Activated CD8-positive, alpha-beta memory T cell treated with anti-CD3 and anti-CD28 coated beads, Interleukin-2, amount 50 U/mL, for 24 hours (primary cell): ENCODE results near the gene IKBKE.

Source experiments
- DNase-seq: peaks from one replicate; pipeline ENCODE4 v3.0.0-alpha.2; 2020; ENCODE audit errors: extremely low read depth

IKBKE gene

DNA sequence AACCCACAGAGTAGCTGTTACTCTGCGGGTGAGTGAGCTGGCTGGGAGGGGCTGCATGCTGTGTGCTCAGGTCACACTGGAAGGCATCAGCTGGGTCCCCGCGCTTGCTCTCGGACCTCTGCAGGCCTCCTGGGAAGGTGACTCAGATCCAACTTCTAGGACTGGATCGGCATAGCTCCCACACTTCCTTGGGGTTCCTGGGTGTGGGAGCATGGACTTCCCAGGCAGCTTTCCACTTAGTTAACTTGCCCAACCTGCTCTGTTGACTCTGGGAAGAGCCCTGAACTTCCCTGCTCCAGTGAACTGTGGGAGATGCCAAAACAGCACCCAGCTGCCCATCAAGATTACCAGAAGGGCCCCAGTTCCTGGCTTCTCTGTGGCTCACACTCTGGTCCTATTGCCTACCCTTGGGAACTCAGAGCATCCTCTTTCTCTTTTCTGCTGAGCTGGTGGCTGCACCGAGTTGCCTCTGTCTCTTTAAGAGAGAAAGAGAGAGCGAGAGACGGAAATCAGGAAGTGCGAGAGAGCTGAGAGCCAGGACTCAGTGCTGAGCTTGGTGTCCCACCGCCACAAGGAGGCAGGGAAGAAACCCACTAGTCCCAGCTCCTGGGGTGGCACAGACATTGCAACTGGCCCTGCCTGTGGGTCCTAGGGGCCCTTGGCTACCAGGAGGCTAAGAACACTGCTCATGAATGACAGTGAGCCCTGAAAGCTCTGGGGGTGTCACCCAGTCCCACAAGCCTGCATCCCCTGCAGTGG lies at the start of gene IKBKE:
TSS of gene IKBKE (plus strand) at position 544 of the 759 bp plus-strand sequence. CDS start 2,752 bp downstream, outside the sequence.
- no peak for DNase-seq

- DNase-seq: no peak
Measured at GRCh38 chr1:206421616-206422340, 48.5 kb upstream of the IKBKE start.

DNA sequence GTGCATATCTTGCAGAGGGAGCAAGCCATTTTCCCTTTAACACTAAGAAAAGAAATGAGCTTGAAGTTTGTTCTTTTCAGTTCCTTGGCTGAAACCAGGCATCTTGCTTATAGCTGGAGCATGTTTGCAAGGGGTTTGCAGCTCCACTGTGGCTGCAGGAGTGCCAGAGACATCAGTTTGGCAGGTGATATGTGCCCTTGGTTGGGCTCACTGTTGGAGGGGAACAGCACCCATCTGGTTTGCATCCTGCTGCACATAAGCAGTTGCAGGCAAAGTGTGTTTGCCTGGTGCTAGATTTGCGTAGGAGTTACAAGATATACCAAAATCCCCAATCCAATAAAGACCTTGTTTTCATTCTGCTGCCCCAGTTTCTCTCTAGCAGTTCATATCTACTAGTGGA lies 47.8 kb upstream of the IKBKE start:
- no peak for DNase-seq

- DNase-seq: no peak
Measured at GRCh38 chr1:206427291-206427690, 43.0 kb upstream of the IKBKE start.

DNA sequence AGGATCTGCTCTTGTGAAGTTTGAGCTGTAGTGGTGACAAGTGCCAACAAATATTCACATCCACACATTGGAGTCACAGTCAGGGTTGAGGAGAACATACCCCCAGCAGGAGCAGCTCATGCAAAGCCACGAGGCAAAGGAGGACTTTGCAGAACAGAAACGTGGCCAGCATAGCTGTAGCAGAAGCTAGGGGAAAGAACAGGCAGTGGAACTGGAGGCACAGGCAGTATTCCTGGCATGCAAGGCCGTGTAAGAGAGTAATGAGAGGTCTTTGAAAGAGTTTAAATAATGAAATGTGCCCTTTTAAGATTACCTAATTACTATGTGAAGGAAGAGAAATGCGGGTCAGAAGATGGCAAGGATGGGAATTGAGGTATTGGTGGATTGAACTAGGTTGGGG lies 40.9 kb upstream of the IKBKE start:
- no peak for DNase-seq

- DNase-seq: no peak
Measured at GRCh38 chr1:206430031-206430983, 40.0 kb upstream of the IKBKE start.

DNA sequence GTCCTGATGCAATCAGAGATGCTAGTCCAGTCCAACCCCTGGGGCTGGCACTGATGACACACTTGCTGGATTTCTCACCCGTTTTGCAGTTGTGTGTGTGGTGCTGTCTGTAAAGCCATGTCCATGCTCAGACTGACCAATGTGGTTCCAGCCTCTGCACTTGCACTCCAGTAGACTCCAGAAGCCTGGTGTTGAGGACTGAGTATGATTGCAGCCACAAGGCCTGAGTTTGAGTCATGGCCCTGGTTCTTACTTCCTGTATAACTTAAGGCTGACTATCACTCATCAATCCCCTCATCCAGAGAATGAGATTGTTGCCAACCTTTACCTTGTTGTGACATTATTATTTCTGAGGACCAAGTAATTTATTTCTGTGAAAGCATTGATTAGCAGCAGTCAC lies 34.8 kb upstream of the IKBKE start:
- no peak for DNase-seq

- DNase-seq: no peak
Measured at GRCh38 chr1:206438554-206438953, 31.7 kb upstream of the IKBKE start.

GRCh38 chr1:206439205-206439604 lies 31.1 kb upstream of the IKBKE start:
- DNase-seq: no peak

DNA sequence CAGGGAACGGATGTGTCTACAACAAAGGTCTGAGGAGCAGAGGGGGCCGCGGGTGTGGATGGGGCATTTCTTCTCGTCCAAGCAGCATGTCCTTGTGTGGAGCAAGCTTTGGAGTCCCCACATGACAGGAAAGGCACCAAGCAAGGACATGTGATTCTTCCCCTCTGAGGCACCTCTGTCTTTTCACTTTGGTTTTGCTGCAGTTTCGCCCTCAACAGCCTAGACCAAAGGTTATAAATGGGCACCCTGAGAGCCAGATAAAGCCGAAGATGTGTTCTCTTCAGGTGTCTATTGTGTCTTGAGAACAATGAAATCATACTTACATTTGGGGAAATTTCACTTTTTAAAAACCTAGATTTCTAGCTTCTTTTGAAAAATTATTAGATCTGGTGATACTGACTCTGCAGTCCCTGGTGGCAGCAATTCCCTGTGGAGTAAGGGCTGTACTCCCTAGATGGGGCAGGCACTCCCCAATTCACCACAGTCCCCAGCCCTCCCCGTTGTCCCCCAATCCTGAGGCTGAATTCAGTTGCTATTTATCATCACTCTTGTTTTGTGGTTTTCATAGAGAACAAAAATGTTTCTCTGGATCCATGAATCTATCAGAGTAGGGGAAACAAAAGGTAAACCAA lies 28.8 kb upstream of the IKBKE start:
- DNase-seq: no peak

GRCh38 chr1:206442101-206442500 lies 28.2 kb upstream of the IKBKE start:
- DNase-seq: no peak

GRCh38 chr1:206445116-206445515 lies 25.2 kb upstream of the IKBKE start:
- DNase-seq: no peak

GRCh38 chr1:206445911-206446356 lies 24.3 kb upstream of the IKBKE start:
- DNase-seq: no peak

- DNase-seq: no peak
Measured at GRCh38 chr1:206446688-206447421, 23.4 kb upstream of the IKBKE start.

- DNase-seq: no peak
Measured at GRCh38 chr1:206447422-206447765, 22.9 kb upstream of the IKBKE start.

DNA sequence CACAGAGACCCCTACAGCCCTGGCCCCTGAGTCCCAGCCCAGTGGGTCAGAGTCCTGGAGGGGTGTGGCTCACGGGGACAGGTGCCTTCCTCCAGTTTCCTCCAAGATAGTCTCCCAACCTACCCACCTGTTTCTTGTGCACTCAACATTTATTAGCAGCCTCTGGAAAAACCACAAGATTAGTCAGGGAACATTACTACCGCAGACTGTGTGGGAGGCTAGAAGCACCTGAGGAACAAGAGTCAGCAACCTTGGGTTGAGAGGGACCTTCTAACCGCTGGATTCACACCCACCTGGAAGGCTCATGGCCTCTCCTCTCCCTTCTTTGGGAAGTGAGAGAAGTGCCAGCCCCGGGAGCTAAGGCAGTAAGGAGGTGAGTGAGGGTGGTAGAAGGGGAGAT lies 22.5 kb upstream of the IKBKE start:
- no peak for DNase-seq

- no peak for DNase-seq
Measured at GRCh38 chr1:206448471-206448870, 21.8 kb upstream of the IKBKE start.

GRCh38 chr1:206449565-206449964 lies 20.7 kb upstream of the IKBKE start:
- no peak for DNase-seq

DNA sequence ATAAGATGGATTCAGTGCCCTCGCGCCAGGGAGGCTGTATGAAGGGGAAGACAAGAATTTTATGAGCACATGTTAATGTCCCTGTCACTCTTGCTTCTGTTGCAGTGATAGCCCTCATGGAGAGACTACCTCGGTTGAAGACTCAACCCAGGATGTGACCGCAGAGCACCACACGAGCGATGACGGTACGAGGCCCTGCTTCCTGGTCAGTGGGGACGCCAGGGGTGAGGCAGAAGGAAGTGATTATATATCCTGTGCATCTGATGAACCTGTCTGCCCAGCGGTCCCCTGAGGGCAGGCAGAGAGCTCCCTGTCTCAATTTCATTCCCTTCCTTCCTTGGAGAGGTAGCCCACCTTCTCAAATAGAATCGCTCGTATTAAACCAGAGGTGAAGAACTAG lies 20.0 kb upstream of the IKBKE start:
- no peak for DNase-seq

DNA sequence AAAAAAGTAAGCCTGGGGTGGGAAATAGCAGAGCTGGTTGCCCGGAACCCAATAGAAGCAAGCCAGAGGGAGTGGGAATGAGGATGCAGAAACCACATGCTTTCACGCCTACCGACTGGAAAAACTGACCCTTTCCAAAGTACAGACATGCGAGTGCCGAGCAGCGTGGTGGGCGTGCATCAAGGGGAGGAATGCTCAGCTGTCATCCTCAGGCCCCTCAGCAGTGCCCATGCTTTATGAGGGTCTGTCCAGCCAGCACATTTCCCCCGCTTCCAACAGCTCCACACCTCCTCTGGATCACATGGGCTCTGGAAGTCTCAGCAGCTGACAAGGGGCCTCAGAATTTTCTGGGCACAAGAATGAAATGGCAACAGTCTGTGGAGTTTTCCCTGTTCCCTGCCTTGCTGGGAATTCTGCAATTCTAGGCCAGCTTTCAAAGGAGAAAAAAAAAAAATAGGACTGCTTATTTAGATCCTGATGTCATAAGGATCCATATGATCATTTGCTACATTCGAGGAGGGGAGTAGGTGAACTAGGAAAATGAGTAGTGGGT lies 19.1 kb upstream of the IKBKE start:
- DNase-seq: no peak

DNA sequence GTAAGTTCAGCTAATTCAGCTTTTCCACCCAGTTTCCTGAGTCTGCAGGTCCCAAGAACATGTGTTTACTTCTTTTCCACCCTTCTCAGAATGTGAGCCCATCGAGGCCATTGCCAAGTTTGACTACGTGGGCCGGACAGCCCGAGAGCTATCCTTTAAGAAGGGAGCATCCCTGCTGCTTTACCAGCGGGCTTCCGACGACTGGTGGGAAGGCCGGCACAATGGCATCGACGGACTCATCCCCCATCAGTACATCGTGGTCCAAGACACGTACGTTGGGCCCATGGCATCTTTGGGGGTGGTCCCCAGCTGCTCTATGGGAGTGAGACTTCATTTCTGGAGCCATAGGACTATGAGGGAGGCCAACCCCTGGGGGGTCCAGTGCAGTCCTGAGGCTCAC lies 17.2 kb upstream of the IKBKE start:
- DNase-seq: no peak
